Epidermal melanocyte (primary cell): Measurements from ENCODE around the gene SLC22A7.

Source experiments
- DNase-seq: peaks from one replicate; pipeline ENCODE4 v3.0.0; 2011; ENCODE audit warnings: low spot score; ENCODE audit not compliant: insufficient read length

The SLC22A7 gene

DNA sequence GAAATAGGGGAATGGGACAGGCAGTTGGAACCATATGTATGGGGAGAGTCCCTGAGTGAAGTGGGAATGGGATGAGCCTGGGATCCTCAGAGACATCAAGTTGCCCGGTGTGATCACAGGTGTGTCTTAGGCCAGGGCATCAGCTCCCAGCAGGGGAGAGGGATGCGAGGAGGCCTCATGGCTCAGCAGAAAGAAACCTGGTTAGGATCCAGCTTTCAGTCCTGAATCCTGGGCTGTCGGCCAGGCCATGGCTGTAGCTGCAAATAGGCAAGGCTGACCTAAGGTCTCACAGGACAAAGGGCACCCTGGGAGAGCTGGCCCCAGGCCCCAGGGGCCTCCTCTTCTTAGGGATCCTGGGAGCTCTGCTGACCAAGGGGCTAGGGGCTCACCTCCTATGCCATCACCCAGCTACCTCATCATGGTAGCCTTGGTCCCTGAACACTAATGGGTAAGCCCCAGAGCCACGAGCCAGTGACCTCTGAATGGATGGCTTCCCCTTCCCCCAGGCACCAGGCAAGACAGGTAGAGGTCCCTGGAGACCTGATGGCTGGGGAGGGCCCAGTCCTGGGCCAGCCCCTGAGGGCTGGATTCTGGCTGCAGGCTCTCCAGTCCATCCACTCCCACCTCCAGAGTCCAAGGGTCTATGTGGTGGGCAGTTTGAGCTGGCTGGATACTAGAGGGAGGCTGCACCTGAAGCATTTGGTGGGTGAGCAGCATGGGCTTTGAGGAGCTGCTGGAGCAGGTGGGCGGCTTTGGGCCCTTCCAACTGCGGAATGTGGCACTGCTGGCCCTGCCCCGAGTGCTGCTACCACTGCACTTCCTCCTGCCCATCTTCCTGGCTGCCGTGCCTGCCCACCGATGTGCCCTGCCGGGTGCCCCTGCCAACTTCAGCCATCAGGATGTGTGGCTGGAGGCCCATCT, at the start of gene SLC22A7:
Gene SLC22A7 (plus strand): TSS at position 617 of the 921 bp plus-strand sequence. CDS start 99 bp downstream, at position 716.
- no peak for DNase-seq

GRCh38 chr6:43248791-43249190, 49.3 kb upstream of the SLC22A7 start:
- DNase-seq: no peak

DNA sequence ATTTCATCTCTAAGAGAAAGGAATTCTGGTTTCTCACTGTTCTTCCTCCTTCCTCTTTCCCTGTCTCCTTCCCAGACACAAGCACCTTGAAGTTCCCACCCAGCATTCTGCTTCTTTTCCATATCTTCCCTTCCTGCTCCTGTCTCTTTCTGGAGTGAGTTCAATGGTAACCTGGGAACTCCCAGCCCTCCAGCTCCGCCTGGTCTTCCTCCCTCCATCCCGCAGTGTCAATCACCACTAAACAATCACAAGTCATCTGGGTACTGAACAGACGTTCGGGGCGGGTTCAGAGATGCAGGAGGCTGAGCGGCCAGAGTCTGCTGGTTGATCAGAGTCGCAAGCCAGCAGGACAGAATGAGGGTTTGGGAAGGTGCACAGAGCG, 47.1 kb upstream of the SLC22A7 start:
- DNase-seq: no peak

GRCh38 chr6:43253401-43253800, 44.7 kb upstream of the SLC22A7 start:
- DNase-seq: no peak

DNA sequence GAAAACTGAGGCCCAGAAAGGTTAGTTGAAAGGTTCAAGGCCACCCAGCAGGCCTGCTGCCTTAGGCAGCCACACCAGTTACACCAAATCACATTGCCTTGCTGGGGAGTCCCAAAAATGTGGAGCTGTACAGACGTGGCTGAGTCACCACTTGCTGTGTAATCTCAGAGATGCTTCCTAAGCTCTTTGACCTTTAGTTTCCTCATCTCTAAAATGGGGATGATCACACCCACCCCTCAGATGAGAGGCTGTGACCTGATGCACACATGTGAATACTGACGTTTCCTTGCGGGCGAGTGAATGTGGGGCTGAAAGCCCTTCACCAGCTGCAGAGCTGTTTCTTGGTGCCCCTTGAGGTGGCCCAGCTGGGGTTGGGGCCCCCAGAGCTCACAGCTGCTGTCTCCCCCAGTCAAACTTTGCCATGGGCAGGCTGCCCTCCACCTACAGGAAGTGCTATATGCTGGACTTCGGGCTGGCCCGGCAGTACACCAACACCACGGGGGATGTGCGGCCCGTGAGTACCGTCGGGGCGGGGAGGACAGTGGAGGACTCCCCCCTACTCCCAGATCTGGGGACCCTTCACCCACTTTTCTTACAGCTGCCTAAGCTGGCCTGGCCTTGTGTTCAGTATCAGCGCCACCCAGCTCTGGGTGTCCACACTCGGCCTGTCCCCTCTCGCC, 43.8 kb upstream of the SLC22A7 start:
- DNase-seq: no peak

- DNase-seq: no peak
Measured at GRCh38 chr6:43254846-43255245, 43.2 kb upstream of the SLC22A7 start.

DNA sequence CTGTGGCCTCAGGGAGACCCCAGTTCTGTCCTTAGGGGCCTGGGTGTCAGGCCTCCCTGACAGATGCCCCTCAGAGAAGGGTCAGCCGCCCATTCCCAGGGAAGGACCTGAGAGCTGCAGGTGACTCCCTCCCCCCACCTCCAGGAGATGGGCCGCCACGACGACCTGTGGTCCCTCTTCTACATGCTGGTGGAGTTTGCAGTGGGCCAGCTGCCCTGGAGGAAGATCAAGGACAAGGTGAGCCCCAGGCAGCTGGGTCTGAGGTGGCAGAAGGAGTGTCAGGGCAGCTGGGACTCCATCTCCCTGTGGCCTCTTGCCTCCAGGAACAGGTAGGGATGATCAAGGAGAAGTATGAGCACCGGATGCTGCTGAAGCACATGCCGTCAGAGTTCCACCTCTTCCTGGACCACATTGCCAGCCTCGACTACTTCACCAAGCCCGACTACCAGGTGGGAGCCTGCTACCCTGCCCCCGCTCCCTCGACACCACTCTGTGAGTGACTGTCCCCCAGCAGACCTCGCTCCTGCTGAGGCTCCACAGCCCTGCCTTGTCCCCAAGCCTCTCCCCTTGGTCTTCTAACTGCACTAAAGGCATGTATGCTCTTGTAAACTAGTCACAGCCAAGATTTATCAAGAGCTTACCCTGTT, 42.5 kb upstream of the SLC22A7 start:
- DNase-seq: no peak

- no peak for DNase-seq
Measured at GRCh38 chr6:43256670-43257366, 41.2 kb upstream of the SLC22A7 start.

GRCh38 chr6:43257367-43258145, 40.5 kb upstream of the SLC22A7 start:
- no peak for DNase-seq

DNA sequence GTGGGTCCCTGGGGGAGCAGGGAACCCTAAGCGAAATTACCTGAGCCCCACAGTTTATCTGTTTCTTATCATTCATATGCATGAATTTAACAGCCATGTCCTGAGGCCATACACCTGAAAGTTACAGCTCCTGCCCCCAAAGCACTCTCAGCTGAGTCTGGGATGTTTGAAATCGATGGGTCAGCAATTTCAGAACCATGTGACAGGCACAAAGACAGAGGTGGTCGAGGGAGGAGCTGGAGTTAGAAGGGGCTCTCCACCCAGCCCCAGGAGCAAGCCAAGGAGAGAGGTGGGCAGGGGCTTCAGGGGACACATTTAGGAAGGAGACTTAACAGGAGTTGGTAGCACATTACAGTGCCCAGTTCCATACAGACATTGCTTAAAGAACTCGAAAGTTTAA, 39.9 kb upstream of the SLC22A7 start:
- DNase-seq: no peak

DNA sequence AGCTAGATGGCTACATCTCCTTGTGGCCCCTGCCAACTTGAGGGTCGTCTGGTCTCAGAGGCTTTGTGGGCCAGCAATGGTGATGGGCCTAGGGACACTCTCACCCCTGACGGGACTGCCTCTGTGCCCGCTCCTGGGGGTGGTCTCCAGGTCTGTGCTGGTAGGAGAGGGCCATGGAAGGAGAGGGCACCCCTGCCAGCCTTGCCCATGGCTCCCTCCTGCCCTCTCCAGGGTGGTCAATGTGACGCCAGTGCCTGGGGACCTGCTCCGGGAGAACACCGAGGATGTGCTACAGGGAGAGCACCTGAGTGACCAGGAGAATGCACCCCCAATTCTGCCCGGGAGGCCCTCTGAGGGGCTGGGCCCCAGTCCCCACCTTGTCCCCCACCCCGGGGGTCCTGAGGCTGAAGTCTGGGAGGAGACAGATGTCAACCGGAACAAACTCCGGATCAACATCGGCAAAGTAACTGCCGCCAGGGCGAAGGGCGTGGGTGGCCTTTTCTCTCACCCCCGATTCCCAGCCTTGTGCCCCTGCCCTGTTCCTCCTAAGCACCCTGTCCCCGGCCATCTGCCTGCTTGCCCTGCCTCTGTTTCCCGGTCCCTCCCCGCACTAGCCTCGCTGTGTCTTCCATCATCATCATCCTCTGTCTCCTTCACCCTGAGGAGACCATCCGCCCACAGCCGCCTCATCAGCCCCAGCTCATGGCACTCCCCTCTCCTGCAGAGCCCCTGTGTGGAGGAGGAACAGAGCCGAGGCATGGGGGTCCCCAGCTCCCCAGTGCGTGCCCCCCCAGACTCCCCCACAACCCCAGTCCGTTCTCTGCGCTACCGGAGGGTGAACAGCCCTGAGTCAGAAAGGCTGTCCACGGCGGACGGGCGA, 39.0 kb upstream of the SLC22A7 start:
- no peak for DNase-seq

DNA sequence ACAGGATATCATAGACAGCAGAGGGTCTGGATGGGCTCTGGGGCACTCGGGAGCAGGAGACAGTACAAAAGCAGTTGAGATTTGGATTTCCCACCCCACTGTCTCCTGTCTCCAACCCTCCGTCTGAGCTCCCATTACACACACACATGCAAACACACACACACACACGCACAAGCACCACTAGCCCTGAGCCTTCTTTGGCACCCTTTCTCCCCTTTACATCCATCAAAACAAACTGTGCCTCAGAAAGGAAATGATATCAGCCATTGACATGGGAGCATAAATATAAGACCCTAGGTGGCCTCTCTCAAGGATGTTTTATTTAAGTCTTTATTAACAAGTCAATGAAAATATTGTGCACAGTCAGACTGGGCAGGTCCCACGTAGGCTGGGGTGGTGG, 37.3 kb upstream of the SLC22A7 start:
- DNase-seq: no peak

GRCh38 chr6:43261198-43261597, 36.9 kb upstream of the SLC22A7 start:
- DNase-seq: no peak

- no peak for DNase-seq
Measured at GRCh38 chr6:43262000-43262779, 35.9 kb upstream of the SLC22A7 start.

DNA sequence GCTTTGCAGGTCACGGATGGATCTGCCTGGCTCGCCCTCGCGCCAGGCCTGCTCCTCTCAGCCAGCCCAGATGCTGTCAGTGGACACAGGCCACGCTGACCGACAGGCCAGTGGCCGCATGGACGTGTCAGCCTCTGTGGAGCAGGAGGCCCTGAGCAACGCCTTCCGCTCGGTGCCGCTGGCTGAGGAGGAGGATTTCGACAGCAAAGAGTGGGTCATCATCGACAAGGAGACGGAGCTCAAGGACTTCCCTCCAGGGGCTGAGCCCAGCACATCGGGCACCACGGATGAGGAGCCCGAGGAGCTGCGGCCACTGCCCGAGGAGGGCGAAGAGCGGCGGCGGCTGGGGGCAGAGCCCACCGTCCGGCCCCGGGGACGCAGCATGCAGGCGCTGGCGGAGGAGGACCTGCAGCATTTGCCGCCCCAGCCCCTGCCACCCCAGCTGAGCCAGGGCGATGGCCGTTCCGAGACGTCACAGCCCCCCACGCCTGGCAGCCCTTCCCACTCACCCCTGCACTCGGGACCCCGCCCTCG, 35.2 kb upstream of the SLC22A7 start:
- no peak for DNase-seq

DNA sequence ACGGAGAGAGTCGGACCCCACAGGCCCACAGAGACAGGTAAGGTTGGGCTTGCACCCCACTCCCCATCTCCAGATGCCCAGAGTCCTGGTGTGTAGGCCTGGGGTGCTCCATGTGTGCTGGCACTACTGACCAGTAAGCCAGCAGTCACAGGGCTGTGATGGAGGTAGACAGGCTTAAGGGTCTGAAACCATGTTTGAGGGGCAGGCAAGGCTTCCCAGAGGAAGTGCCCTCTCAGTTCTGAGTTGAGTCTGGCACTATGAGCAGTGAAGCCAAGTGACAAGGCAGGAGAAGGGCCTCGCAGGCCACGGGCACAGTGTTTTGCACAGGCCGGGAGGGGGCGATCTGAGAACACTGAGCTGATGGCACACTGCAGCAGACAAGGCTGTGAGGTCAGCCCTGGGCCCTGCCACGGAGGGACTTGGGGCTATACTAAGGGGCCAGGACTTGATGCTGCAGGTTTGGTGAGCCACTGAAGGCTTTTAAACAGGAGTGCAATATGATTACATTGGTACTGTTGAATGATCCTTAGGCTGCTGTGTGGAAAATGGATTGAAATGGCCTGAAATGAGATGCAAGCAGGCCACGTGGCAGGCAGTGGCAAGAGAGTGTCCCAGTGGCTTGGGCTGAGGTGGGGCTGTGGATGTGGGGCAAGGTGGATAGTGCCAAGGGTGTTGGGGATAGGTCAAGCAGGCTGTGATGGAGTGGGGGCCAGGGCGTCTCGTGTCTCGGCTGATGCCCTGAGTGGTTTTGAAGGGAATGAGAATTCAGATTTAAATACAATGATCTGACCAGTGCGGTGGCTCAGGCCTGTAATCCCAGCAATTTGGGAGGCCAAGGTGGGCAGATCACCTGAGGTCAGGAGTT, 34.5 kb upstream of the SLC22A7 start:
- DNase-seq: peak; percentile 94

DNA sequence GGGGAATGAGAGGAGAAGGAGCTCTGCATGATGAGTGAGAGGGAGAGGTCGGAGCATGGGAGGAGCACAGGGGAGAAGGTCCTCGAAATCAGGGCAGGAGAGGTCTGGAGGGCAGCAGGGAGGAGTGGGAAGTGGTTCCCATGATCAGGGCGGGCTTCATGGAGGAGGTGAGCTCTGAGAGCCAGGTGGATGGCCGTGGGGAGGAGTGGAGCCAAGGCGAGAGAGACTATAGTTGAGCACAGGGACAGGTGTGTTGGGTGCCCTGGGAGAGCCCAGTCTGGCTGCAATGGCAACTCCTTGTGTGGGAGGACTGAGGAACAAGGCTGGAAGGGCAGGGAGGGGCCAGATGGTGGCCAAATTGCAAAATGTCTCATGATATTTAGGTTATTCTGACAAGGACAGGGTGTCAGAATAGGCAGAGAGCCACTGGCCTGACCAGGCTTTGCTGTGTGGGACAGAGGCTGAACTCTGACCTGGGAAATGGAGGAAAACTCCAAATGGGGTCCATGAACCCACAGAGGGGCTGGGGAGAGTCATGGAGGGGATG, 33.4 kb upstream of the SLC22A7 start:
- DNase-seq: no peak
